IPS DF 6.9 (cell line): ENCODE measurements around the gene CYTH1.

Experiments
- DNase-seq: peaks from one replicate; pipeline ENCODE4 v3.0.0-alpha.2; 2013; ENCODE audit warnings: low read depth, low spot score
- H3K27ac ChIP-seq: one replicate; pipeline ENCODE4 v1.5.1; 2013; ENCODE audit warnings: low read length, control low read depth
- H3K27me3 ChIP-seq: 2 replicates; pipeline ENCODE4 v1.6.1; 2013; ENCODE audit warnings: mild to moderate bottlenecking, low read length; ENCODE audit not compliant: control insufficient read depth, insufficient read depth
- H3K36me3 ChIP-seq: 2 replicates; pipeline ENCODE4 v1.6.1; 2013; ENCODE audit warnings: low read length; ENCODE audit not compliant: control insufficient read depth, insufficient read depth
- H3K4me1 ChIP-seq: 2 replicates; pipeline ENCODE4 v1.6.1; 2013; ENCODE audit warnings: low read length; ENCODE audit not compliant: control insufficient read depth, insufficient read depth
- H3K4me3 ChIP-seq: 2 replicates; pipeline ENCODE4 v1.5.1; 2013; ENCODE audit warnings: mild to moderate bottlenecking, low read length
- H3K9me3 ChIP-seq: 2 replicates; pipeline ENCODE4 v1.6.1; 2013; ENCODE audit warnings: low read length, inconsistent platforms; ENCODE audit not compliant: control insufficient read depth, insufficient read depth
- WGBS: extraction: QIAGEN DNeasy Blood & Tissue Kit; methylation state at CpG from one replicate; pipeline ENCODE4 v1.1.7; 2013; ENCODE audit warnings: mixed read lengths, missing lambda C conversion rate; ENCODE audit not compliant: insufficient read length, insufficient coverage; 5-methylcytosine and 5-hydroxymethylcytosine counted together

CYTH1 gene

DNA sequence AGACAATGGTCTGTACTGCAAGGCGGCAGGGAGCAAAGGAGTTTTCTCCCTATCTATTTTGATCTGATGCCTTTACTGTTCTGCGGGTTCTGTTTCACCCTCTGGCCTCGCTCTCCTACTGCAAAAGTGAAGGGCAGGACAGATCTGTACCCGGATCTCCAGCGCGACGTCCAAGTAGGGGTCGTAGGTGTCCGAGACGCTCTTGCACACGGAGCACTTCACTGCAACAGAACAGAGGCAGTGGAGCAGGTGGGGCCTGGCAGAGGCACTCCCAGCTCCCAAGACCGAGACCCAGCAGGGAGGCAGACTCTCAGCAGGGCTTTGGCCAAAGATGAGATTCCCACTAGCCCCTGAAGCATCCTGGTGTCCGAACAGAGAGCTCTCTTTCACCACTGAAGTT, 38.8 kb upstream of the CYTH1 start:
- Histone ChIP-seq H3K4me1 (no peaks in the 10 kb centered on the region), H3K9me3 (no peaks in the 10 kb centered on the region), H3K27me3 (no peaks in the 10 kb centered on the region), H3K36me3 (peaks cover 59% of the 10 kb centered on the region), H3K27ac (no peak overlapping the region), H3K4me3 (no peak overlapping the region)
- DNase-seq, result no peak
- no CpG with 5 or more reads among the region's 13 CpGs for WGBS

DNA sequence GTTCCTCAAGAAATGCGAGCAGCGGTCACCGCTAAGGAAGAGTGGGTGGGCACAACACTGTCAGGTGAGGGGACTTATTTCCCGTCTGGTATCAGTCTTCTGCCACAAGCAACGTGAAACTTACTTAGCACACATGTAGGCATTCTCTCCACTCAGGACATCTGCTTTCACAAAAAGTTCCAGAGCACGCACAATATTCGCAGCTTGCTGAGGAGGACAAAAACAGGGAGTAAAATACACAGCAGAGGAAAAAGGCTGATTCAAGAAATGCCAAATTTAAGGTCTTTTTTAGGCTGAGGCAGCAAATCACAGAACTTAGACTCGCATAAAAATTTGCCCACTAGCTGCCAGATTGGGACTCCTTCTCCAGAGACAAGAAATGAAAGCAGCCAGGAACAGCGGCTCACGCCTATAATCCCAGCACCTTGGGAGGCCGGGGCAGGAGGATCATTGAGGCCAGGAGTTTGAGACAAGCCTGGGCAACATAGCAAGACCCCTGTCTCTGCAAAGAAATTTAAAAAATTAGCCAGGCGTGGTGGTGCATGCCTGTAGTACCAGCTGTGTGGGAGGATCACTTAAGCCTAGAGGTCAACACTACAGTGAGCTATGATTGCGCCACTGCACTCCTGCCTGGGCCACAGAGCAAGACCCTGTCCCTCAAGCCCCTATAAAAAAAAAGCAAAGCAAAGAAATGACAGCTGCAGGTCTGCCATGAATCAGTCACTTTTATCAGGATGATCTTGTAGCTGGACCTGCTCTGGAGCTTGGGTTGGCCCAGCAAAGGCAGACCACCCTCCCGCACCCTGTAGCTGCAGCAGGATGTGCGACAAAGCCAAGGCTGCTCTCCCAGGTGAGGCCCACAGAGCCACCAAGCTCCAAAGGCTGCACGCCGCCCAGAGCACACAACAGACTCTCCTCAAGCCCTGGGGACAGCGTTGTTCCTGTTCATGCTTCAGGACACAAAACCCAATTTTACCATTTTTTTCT, 38.0 kb upstream of the CYTH1 start:
- no peak overlapping the region for H3K27ac ChIP-seq
- no CpG with 5 or more reads among the region's 18 CpGs for WGBS
- H3K36me3 ChIP-seq, result peaks cover 62% of the 10 kb centered on the region

DNA sequence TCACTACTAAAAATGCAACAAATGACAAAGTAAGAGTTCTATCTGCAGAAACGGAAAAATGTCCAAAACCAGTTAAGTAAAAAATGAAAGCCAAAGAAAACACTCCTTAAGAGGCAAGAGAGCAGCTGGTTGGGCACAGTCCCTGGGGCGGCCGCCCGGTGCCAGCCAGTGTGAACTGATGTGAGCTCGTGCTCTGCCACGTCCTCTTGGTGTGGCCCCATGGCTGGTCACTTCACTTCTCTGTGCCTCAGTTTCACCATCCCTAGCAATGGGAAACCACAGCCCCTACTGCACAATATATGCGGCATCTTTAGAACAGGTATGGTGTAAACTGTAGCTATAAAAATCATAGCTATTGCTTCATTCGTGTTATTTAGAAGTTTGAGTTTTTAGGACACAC, 37.3 kb upstream of the CYTH1 start:
- H3K36me3 ChIP-seq, result peaks cover 60% of the 10 kb centered on the region

More for the DNA sequence above, 38.0 kb upstream of the CYTH1 start:
- DNase-seq, result no peak
- Histone ChIP-seq H3K4me3 (no peak overlapping the region), H3K9me3 (no peaks in the 10 kb centered on the region), H3K27me3 (no peaks in the 10 kb centered on the region), H3K4me1 (no peaks in the 10 kb centered on the region)

DNA sequence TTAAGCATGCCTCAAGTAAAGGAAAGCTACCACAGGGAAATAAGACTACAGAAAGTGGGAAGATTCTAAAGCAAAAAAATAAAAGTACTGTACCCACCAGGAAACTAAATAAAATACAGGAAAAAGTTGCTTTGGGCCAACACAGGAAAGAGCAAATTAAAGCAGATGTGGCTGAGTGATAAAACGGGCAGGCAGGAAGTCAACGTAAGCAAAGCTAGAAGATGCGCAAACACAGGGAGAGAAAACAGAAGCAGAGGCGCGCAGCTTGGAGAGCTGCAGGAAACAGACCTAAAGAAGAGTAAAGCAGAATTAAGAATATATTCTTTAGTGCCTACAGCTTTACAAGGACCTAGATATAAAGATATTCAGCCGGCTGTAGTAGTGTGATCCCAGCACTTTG, 36.9 kb upstream of the CYTH1 start:
- Histone ChIP-seq H3K36me3 (peaks cover 60% of the 10 kb centered on the region), H3K27me3 (no peaks in the 10 kb centered on the region), H3K9me3 (no peaks in the 10 kb centered on the region), H3K27ac (no peak overlapping the region), H3K4me3 (no peak overlapping the region), H3K4me1 (no peaks in the 10 kb centered on the region)
- no CpG with 5 or more reads among the region's 6 CpGs for WGBS
- DNase-seq, result no peak

More for the DNA sequence above, 37.3 kb upstream of the CYTH1 start:
- Histone ChIP-seq H3K27ac (no peak overlapping the region), H3K27me3 (no peaks in the 10 kb centered on the region), H3K9me3 (no peaks in the 10 kb centered on the region), H3K4me3 (no peak overlapping the region), H3K4me1 (no peaks in the 10 kb centered on the region)
- no CpG with 5 or more reads among the region's 8 CpGs for WGBS
- DNase-seq, result no peak

DNA sequence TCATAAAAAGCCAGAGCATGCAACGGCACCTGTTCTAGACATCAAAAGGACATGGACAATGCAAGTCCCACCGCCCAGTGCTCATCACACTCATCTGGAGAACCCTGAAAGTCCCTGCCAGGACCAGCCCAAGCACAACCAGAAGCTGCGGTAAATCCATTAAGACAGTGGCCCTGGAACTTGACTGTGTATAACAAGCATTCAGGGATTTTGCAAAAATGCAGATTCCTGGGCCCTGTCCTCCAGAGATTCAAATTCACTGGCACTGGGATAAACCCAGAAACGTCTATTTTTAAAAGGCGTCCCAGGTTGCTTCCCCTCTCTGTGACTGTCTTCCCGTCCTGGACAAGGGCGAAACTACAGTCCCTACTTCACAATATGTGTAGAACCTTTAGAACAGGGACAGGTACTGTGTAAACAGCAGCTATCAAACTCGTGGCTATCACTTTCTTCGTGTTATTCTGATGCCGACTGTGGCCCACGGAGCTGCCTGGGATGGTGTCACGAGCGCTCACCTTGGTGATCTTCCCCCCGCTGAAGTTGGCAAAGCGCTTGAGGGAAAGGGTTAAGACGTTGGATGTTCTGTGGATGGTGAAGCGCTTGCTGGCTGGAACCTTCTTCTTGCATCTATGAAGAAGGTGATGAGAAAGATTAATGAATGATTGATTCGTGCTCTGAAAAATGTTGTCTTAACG, 36.2 kb upstream of the CYTH1 start:
- no peaks in the 10 kb centered on the region for H3K27me3 ChIP-seq
- no peak for DNase-seq
- no peak overlapping the region for H3K4me3 ChIP-seq
- H3K9me3 ChIP-seq, result no peaks in the 10 kb centered on the region
- no peaks in the 10 kb centered on the region for H3K4me1 ChIP-seq
- WGBS, result no CpG with 5 or more reads among the region's 19 CpGs
- no peak overlapping the region for H3K27ac ChIP-seq
- peaks cover 58% of the 10 kb centered on the region for H3K36me3 ChIP-seq

DNA sequence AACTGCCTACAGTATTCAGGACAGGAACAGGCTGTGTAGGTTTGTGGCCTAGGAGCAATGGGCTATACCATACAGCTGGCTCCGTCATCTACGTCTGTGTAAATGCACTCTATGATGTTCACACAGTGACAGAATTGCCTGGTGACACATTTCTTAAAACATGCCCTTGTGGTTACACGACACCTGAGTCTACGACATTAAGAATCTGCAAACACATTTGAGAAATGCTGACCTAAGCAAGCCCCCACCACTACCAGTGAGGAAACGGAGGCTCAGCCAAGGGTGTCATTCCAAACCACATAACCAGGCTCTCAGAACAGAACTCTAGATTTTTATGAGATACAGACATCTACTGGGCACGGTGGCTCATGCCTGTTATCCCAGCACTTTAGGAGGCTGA, 35.0 kb upstream of the CYTH1 start:
- Histone ChIP-seq H3K9me3 (no peaks in the 10 kb centered on the region), H3K27ac (no peak overlapping the region), H3K27me3 (no peaks in the 10 kb centered on the region), H3K36me3 (peaks cover 56% of the 10 kb centered on the region), H3K4me1 (no peaks in the 10 kb centered on the region), H3K4me3 (no peak overlapping the region)
- DNase-seq, result no peak
- no CpG with 5 or more reads among the region's 6 CpGs for WGBS

DNA sequence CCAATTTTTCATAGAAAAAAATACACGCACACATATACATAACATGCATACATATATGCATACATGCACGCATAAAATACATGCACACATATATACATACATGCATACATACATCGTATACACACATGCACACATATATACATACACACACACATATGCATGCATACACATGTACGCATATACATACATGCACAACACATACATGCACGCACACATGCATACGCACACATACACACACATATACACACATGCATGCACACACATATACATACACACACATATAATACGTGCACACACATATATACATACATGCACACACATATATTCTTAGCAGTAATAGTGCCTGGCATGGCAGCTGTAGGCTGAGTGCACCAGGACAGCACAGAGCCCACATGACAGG, 33.6 kb upstream of the CYTH1 start:
- no peak for DNase-seq
- no peaks in the 10 kb centered on the region for H3K4me1 ChIP-seq
- WGBS, result no CpG with 5 or more reads among the region's 7 CpGs

DNA sequence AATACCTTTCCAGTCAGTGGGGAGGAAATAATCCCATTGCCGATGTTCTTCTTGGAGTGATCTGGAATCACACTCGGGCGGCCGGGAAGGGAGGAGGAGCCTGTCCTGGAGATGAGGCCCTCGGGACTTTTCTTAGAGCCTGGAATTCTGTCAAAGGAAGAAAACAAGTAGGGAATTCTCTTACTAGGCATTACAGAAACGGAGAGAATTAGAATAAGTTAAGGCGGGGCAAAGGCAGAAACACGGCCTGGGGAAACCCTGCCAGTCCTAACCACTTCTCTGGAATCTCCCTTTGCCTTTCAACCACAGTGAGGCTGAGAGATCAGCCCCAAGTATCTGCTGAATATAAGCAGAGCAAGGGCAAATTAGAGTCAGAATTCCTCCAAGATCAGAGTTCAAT, 30.8 kb upstream of the CYTH1 start:
- peaks cover 31% of the 10 kb centered on the region for H3K36me3 ChIP-seq
- no peak for DNase-seq
- H3K9me3 ChIP-seq, result no peaks in the 10 kb centered on the region
- H3K4me1 ChIP-seq, result no peaks in the 10 kb centered on the region
- H3K27ac ChIP-seq, result no peak overlapping the region
- H3K4me3 ChIP-seq, result no peak overlapping the region
- WGBS, result no CpG with 5 or more reads among the region's 8 CpGs
- H3K27me3 ChIP-seq, result no peaks in the 10 kb centered on the region

More for the DNA sequence above, 33.6 kb upstream of the CYTH1 start:
- H3K9me3 ChIP-seq, result no peaks in the 10 kb centered on the region
- peaks cover 47% of the 10 kb centered on the region for H3K36me3 ChIP-seq
- no peak overlapping the region for H3K4me3 ChIP-seq
- no peak overlapping the region for H3K27ac ChIP-seq
- no peaks in the 10 kb centered on the region for H3K27me3 ChIP-seq

DNA sequence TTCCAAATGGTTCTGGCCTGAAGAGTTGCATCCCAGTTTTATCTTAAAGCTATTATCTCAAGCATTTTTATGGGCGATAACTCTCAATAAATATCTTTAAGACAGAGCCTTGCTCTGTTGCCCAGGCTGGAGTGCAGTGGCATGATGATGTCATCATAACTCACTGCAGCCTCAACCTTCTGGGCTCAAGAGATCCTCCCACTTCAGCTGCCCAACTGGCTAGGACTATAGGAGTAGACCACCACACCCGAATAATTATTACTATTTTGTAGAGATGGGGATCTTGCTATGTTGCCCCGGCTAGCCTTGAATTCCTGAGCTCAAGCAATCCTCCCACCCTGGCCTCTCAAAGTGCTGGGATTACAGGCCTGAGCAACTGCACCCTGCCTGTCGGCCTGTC, 26.1 kb upstream of the CYTH1 start:
- Histone ChIP-seq H3K9me3 (no peaks in the 10 kb centered on the region), H3K27me3 (no peaks in the 10 kb centered on the region), H3K27ac (no peak overlapping the region), H3K36me3 (peaks cover 41% of the 10 kb centered on the region), H3K4me1 (no peaks in the 10 kb centered on the region), H3K4me3 (no peak overlapping the region)
- DNase-seq, result no peak
- WGBS, result no CpG with 5 or more reads among the region's 4 CpGs

DNA sequence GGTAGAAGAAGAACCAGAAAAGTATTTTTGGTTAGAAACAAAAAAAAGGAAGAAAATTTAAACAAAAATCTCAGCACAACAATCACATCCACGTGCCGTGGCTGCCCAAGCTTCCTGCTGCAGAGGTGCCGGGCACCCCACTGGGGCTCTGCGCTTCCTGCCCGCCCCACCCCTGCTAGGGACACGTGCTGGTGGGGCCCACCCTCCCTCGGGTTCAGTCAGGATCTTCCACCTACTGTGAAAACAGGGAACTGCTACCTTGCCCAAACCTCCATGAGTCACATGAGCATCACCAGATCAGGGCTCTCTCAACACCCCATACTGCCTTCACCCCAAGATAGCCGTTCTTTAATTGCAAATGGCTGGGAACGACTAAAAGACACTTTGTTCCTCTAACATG, 24.4 kb upstream of the CYTH1 start:
- H3K9me3 ChIP-seq, result no peaks in the 10 kb centered on the region
- no peak overlapping the region for H3K27ac ChIP-seq
- peaks cover 44% of the 10 kb centered on the region for H3K36me3 ChIP-seq
- no peaks in the 10 kb centered on the region for H3K27me3 ChIP-seq
- H3K4me3 ChIP-seq, result no peak overlapping the region
- no CpG with 5 or more reads among the region's 9 CpGs for whole genome bisulfite sequencing
- no peaks in the 10 kb centered on the region for H3K4me1 ChIP-seq
- no peak for DNase-seq
